Smooth muscle cell (in vitro differentiated cells): Measurements from ENCODE around the gene LYST. TPM values are rescaled to one million over a fixed set of nuclear protein-coding genes. Genes with fewer than 3 reads are reported as not detected.
"Not testable (repeated sequence)": the region's sequence is repeated elsewhere in the genome, so short reads cannot be mapped to it uniquely, and the experiment has no call there.

Experiments
- DNase-seq: peaks from one replicate; lab custom pipeline; 2025; ENCODE audit not compliant: unreplicated experiment; lab: John Stamatoyannopoulos, UW
- H2AFZ ChIP-seq: fragments of 200-600 bp; sonication (generic); 2 replicates; pipeline ENCODE4 v1.6.0; 2016; ENCODE audit warnings: antibody characterized with exemption, low read depth, mild to moderate bottlenecking
- H3F3A ChIP-seq: fragments of 200-600 bp; sonication (generic); 2 replicates; pipeline ENCODE4 v1.6.0; 2017; ENCODE audit warnings: antibody characterized with exemption, low read depth
- H3K27ac ChIP-seq: fragments of 200-600 bp; sonication (generic); 2 replicates; pipeline ENCODE4 v1.5.1; 2016; ENCODE audit warnings: low read depth, mild to moderate bottlenecking
- H3K27me3 ChIP-seq: fragments of 200-600 bp; sonication (generic); 2 replicates; pipeline ENCODE4 v1.6.1; 2016; ENCODE audit warnings: low read depth, mild to moderate bottlenecking
- H3K36me3 ChIP-seq: fragments of 200-600 bp; sonication (generic); 2 replicates; pipeline ENCODE4 v1.5.1; 2016; ENCODE audit warnings: low read depth
- H3K4me1 ChIP-seq: fragments of 200-600 bp; sonication (generic); 2 replicates; pipeline ENCODE4 v1.5.1; 2016; ENCODE audit warnings: low read depth
- H3K4me2 ChIP-seq: fragments of 200-600 bp; sonication (generic); 2 replicates; pipeline ENCODE4 v1.6.0; 2016; ENCODE audit warnings: mild to moderate bottlenecking
- H3K4me3 ChIP-seq: fragments of 200-600 bp; sonication (generic); 2 replicates; pipeline ENCODE4 v1.5.1; 2016; ENCODE audit warnings: mild to moderate bottlenecking
- H3K79me2 ChIP-seq: fragments of 200-600 bp; sonication (generic); 2 replicates; pipeline ENCODE4 v1.6.0; 2016; ENCODE audit warnings: low read depth, mild to moderate bottlenecking
- H3K9ac ChIP-seq: fragments of 200-600 bp; sonication (generic); 2 replicates; pipeline ENCODE4 v1.6.0; 2016; ENCODE audit warnings: low read depth
- H3K9me3 ChIP-seq: fragments of 200-600 bp; sonication (generic); replicated peaks from 2 replicates; pipeline ENCODE4 v1.5.1; 2016; ENCODE audit warnings: low read depth
- H4K20me1 ChIP-seq: fragments of 200-600 bp; sonication (generic); 2 replicates; pipeline ENCODE4 v1.6.0; 2016; ENCODE audit warnings: low read depth
- WGBS: methylation state at CpG from one replicate; pipeline ENCODE4 v1.1.7; 2016; ENCODE audit warnings: low lambda C conversion rate; 5-methylcytosine and 5-hydroxymethylcytosine counted together
- polyA plus RNA-seq: library from polyadenylated mRNA; unstranded; fragments of >200 nt; fragmentation: Nextera tagmentation; extraction: Ambion mirVana; gene quantifications from 2 replicates; pipeline ENCODE4 v1.2.1, GENCODE V29; 2016
- total RNA-seq: library from RNA; depleted of rRNA; stranded (reverse); fragments of >200 nt; gene quantifications from 2 replicates; pipeline ENCODE4 v1.2.3, GENCODE V29; 2014
- TF ChIP-seq, protein P1 (sequence below): fragments of 200-600 bp; sonication (generic); IDR thresholded peaks from 2 replicates; pipeline ENCODE4 v1.5.1; 2017; ENCODE audit warnings: borderline replicate concordance, mild to moderate bottlenecking, antibody characterized with exemption; ENCODE audit not compliant: insufficient read depth, poor library complexity, severe bottlenecking

Gene LYST, protein sequence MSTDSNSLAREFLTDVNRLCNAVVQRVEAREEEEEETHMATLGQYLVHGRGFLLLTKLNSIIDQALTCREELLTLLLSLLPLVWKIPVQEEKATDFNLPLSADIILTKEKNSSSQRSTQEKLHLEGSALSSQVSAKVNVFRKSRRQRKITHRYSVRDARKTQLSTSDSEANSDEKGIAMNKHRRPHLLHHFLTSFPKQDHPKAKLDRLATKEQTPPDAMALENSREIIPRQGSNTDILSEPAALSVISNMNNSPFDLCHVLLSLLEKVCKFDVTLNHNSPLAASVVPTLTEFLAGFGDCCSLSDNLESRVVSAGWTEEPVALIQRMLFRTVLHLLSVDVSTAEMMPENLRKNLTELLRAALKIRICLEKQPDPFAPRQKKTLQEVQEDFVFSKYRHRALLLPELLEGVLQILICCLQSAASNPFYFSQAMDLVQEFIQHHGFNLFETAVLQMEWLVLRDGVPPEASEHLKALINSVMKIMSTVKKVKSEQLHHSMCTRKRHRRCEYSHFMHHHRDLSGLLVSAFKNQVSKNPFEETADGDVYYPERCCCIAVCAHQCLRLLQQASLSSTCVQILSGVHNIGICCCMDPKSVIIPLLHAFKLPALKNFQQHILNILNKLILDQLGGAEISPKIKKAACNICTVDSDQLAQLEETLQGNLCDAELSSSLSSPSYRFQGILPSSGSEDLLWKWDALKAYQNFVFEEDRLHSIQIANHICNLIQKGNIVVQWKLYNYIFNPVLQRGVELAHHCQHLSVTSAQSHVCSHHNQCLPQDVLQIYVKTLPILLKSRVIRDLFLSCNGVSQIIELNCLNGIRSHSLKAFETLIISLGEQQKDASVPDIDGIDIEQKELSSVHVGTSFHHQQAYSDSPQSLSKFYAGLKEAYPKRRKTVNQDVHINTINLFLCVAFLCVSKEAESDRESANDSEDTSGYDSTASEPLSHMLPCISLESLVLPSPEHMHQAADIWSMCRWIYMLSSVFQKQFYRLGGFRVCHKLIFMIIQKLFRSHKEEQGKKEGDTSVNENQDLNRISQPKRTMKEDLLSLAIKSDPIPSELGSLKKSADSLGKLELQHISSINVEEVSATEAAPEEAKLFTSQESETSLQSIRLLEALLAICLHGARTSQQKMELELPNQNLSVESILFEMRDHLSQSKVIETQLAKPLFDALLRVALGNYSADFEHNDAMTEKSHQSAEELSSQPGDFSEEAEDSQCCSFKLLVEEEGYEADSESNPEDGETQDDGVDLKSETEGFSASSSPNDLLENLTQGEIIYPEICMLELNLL (N-terminal part only)
- 13.5 and 18.8 TPM in 2 replicates for total RNA-seq
- 2.2 and 4.5 TPM in 2 replicates for polyA plus RNA-seq

DNA sequence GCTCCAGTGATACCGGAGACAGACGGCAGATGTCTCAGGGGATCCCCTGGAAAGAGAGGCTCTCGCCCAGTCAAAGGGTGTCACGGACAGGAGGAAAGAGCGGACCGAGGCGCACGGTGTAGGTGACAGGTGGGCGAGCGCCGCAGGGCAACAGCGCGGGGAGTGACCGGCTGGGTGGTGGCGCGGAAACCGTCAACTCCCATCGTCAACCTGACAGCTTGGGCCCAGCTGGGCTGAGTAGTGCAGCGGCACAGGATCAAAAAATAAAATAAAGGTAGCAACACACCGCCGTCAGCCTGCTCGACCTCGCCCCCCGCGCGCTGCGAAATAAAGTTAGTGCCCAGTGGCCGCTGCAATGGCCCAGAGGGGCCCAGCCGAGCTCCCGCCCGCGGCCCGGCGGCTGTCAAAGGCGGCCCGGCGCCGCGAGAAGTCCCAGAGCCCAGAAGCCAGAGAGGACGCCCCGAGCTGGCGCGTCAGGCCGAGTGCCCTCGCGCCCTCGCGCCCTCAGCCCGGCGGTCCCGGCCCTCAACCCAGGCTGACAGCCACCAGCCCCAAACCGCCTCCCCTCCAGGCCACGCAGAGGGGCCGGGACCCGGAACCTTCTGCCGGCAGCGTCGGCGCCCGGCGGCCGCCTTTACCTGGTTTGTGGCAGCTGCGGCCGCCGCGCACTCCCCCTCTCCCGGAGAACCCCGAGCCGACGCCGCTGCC lies at the start of gene LYST:
Gene LYST (minus strand): TSS at position 702 of the 708 bp plus-strand sequence. CDS start 36,489 bp downstream, outside the sequence.
- peak within 1 kb of the TSS; percentile 70 for H3K4me3 ChIP-seq
- H2AFZ ChIP-seq, result peak within 1 kb of the TSS; percentile 77
- no peaks in the 10 kb centered on the region for H3F3A ChIP-seq
- H4K20me1 ChIP-seq, result no peaks in the 10 kb centered on the region
- H3K9me3 ChIP-seq, result no peaks in the 10 kb centered on the region
- WGBS, result 1% methylated on average over 68 of the region's 71 CpGs
- peaks cover 28% of the 10 kb centered on the region for H3K79me2 ChIP-seq
- H3K4me2 ChIP-seq, result peak within 1 kb of the TSS; percentile 90
- no peaks in the 10 kb centered on the region for H3K36me3 ChIP-seq
- H3K27ac ChIP-seq, result peak within 1 kb of the TSS; percentile 79
- TF ChIP-seq, protein P1, sequence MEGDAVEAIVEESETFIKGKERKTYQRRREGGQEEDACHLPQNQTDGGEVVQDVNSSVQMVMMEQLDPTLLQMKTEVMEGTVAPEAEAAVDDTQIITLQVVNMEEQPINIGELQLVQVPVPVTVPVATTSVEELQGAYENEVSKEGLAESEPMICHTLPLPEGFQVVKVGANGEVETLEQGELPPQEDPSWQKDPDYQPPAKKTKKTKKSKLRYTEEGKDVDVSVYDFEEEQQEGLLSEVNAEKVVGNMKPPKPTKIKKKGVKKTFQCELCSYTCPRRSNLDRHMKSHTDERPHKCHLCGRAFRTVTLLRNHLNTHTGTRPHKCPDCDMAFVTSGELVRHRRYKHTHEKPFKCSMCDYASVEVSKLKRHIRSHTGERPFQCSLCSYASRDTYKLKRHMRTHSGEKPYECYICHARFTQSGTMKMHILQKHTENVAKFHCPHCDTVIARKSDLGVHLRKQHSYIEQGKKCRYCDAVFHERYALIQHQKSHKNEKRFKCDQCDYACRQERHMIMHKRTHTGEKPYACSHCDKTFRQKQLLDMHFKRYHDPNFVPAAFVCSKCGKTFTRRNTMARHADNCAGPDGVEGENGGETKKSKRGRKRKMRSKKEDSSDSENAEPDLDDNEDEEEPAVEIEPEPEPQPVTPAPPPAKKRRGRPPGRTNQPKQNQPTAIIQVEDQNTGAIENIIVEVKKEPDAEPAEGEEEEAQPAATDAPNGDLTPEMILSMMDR, result peak; percentile 46
- peaks cover 6% of the 10 kb centered on the region for H3K4me1 ChIP-seq
- H3K27me3 ChIP-seq, result no peaks in the 10 kb centered on the region
- peak; percentile 45 for DNase-seq
- peak within 1 kb of the TSS; percentile 93 for H3K9ac ChIP-seq

DNA sequence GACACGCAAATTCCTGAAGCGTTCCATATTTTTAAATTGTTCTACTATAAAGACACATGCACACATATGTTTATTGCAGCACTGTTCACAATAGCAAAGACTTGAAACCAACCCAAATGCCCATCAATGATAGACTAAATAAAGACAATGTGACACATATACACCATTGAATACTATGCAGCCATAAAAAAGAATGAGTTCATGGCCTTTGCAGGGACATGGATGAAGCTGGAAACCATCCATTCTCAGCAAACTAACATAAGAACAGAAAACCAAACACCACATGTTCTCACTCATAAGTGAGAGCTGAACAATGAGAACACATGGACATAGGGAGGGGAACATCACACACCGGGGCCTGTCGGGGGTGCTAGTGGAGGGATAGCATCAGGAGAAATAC lies 48.8 kb upstream of the LYST start:
- H3K27ac ChIP-seq, H2AFZ ChIP-seq, DNase-seq, H3K9me3 ChIP-seq, H3K4me3 ChIP-seq, H3K36me3 ChIP-seq, H3K27me3 ChIP-seq, H4K20me1 ChIP-seq, H3K9ac ChIP-seq, H3K79me2 ChIP-seq, H3K4me2 ChIP-seq: not testable (repeated sequence)
- H3F3A ChIP-seq, result peaks cover 30% of the 10 kb centered on the region
- WGBS, result 93% methylated on average over 4 of the region's 4 CpGs
- peaks cover 19% of the 10 kb centered on the region for H3K4me1 ChIP-seq

DNA sequence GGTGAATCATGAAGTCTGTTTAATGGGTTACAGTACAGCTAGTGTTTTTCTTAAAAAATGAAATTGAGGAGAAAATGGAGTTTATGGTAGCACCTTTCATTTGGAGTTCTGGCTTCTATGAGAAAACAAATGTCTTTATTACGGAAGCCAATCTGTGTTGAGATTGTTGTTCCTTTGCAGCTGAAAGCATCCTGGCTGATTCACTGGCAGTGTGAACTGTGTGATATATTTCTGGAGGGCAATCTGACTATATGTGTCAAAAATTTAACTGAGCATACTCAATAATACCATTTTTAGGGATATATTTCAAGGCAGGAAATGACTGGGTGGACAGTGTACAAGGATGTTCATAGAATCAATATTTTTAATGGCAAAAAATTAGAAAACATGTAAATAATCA lies 46.6 kb upstream of the LYST start:
- H2AFZ ChIP-seq, result peak overlapping the region; percentile 23
- H3K4me3 ChIP-seq, result no peak overlapping the region
- peaks cover 21% of the 10 kb centered on the region for H3K4me1 ChIP-seq
- H3K36me3 ChIP-seq, result no peaks in the 10 kb centered on the region
- no peaks in the 10 kb centered on the region for H4K20me1 ChIP-seq
- peak overlapping the region; percentile 16 for H3K9ac ChIP-seq
- H3K79me2 ChIP-seq, result no peaks in the 10 kb centered on the region
- H3K27me3 ChIP-seq, result no peaks in the 10 kb centered on the region
- 75% methylated on average over 1 of the region's 1 CpG for WGBS
- peaks cover 37% of the 10 kb centered on the region for H3F3A ChIP-seq
- DNase-seq, result no peak
- peak overlapping the region; percentile 27 for H3K4me2 ChIP-seq
- TF ChIP-seq, protein P1, result no peak
- H3K27ac ChIP-seq, result peak overlapping the region; percentile 93
- no peaks in the 10 kb centered on the region for H3K9me3 ChIP-seq
